AG20443 (cell line): ENCODE data around the gene DGKQ.
A peak's percentile ranks its signal among the peaks of the same experiment; 100 is the strongest.
"Not testable (repeated sequence)": the region's sequence is repeated elsewhere in the genome, so short reads cannot be mapped to it uniquely, and the experiment has no call there.

Experiments
- DNase-seq: peaks from one replicate; pipeline ENCODE4 v3.0.0; 2012; ENCODE audit warnings: low spot score, mixed read lengths

DGKQ gene

GRCh38 chr4:924107-925096 lies 49.0 kb downstream of the DGKQ start:
- peak; percentile 47 for DNase-seq

GRCh38 chr4:921830-922331 lies 51.5 kb downstream of the DGKQ start:
- DNase-seq, result no peak

GRCh38 chr4:919004-919680 lies 54.2 kb downstream of the DGKQ start:
- not testable (repeated sequence) for DNase-seq

- DNase-seq, result not testable (repeated sequence)
Observed at GRCh38 chr4:918591-918990, 54.8 kb downstream of the DGKQ start.

- DNase-seq, result no peak
Observed at GRCh38 chr4:917992-918391, 55.4 kb downstream of the DGKQ start.

GRCh38 chr4:917466-917865 lies 55.9 kb downstream of the DGKQ start:
- no peak for DNase-seq

GRCh38 chr4:915595-915994 lies 57.8 kb downstream of the DGKQ start:
- peak; percentile 61 for DNase-seq

- no peak for DNase-seq
Observed at GRCh38 chr4:915041-915474, 58.3 kb downstream of the DGKQ start.

GRCh38 chr4:914531-914930 lies 58.8 kb downstream of the DGKQ start:
- no peak for DNase-seq

- no peak for DNase-seq
Observed at GRCh38 chr4:913280-913618, 60.1 kb downstream of the DGKQ start.

GRCh38 chr4:912548-913279 lies 60.7 kb downstream of the DGKQ start:
- no peak for DNase-seq

- DNase-seq, result no peak
Observed at GRCh38 chr4:911871-912490, 61.4 kb downstream of the DGKQ start.

GRCh38 chr4:911221-911751 lies 62.1 kb downstream of the DGKQ start:
- DNase-seq, result no peak

- no peak for DNase-seq
Observed at GRCh38 chr4:910366-911091, 62.8 kb downstream of the DGKQ start.

GRCh38 chr4:909821-910220 lies 63.5 kb downstream of the DGKQ start:
- DNase-seq, result no peak

GRCh38 chr4:909131-909571 lies 64.2 kb downstream of the DGKQ start:
- DNase-seq, result no peak
